WTC11 (cell line): ENCODE measurements around the gene ACBD3. TPM values are rescaled to one million over a fixed set of nuclear protein-coding genes. Genes with fewer than 3 reads are reported as not detected.

ENCODE experiments used
- ATAC-seq: fragments of 200-7000 bp; cut with Tn5 transposase; 2 replicates; pipeline ENCODE4 v1.10.0; 2021; ENCODE audit warnings: mild to moderate bottlenecking, moderate library complexity
- CTCF ChIA-PET: fragments of 300-600 bp; sonication (Branson Sonifier 250); formaldehyde crosslinking; loops from one replicate; lab custom pipeline; 2021; ENCODE audit warnings: antibody characterized with exemption; lab: Charles Lee
- POLR2A ChIA-PET: fragments of 350-600 bp; sonication (Branson Sonifier 250); formaldehyde crosslinking; loops from one replicate; lab custom pipeline; 2021; ENCODE audit warnings: antibody characterized with exemption; lab: Charles Lee
- DNase-seq: peaks from one replicate; pipeline ENCODE4 v3.0.0; 2021; ENCODE audit warnings: low spot score
- H3K27ac Mint-ChIP-seq: 2 replicates; pipeline ENCODE4 v1.8.0; 2021; ENCODE audit warnings: mixed read lengths
- H3K27me3 Mint-ChIP-seq: 2 replicates; pipeline ENCODE4 v1.8.0; 2021; ENCODE audit warnings: low read depth, mild to moderate bottlenecking, moderate library complexity, mixed read lengths
- H3K36me3 Mint-ChIP-seq: 2 replicates; pipeline ENCODE4 v1.8.0; 2021; ENCODE audit warnings: mixed read lengths
- H3K4me1 Mint-ChIP-seq: 2 replicates; pipeline ENCODE4 v1.8.0; 2022; ENCODE audit warnings: mixed read lengths
- H3K4me3 Mint-ChIP-seq: 2 replicates; pipeline ENCODE4 v1.8.0; 2021; ENCODE audit warnings: mild to moderate bottlenecking, moderate library complexity, mixed read lengths
- H3K9me3 Mint-ChIP-seq: 2 replicates; pipeline ENCODE4 v1.8.0; 2021; ENCODE audit warnings: mixed read lengths
- ELF4 ChIP-seq: sonication (generic); formaldehyde crosslinking; IDR thresholded peaks from 2 replicates; pipeline ENCODE4 v1.8.1; 2022; ENCODE audit warnings: low read depth, mild to moderate bottlenecking, moderate library complexity, missing genetic modification reagents
- HMGA2 ChIP-seq: fragments of 250-450 bp; sonication (Bioruptor Pico); IDR thresholded peaks from 2 replicates; pipeline ENCODE4 v1.4.0; 2021; ENCODE audit warnings: mild to moderate bottlenecking, moderate library complexity
- MXD4 ChIP-seq: fragments of 250-450 bp; sonication (Bioruptor Pico); IDR thresholded peaks from 2 replicates; pipeline ENCODE4 v1.8.0; 2021; ENCODE audit warnings: mild to moderate bottlenecking, moderate library complexity, borderline replicate concordance
- MYBL2 ChIP-seq: sonication (generic); formaldehyde crosslinking; IDR thresholded peaks from 2 replicates; pipeline ENCODE4 v1.8.1; 2023; ENCODE audit warnings: mild to moderate bottlenecking, moderate library complexity, missing genetic modification reagents
- NFE2L1 ChIP-seq: sonication (generic); formaldehyde crosslinking; IDR thresholded peaks from 2 replicates; pipeline ENCODE4 v1.8.1; 2023; ENCODE audit warnings: missing genetic modification reagents
- RELA ChIP-seq: sonication (generic); formaldehyde crosslinking; IDR thresholded peaks from 2 replicates; pipeline ENCODE4 v1.8.1; 2022; ENCODE audit warnings: missing genetic modification reagents, mild to moderate bottlenecking, borderline replicate concordance
- SMAD3 ChIP-seq: sonication (generic); formaldehyde crosslinking; IDR thresholded peaks from 2 replicates; pipeline ENCODE4 v1.8.0; 2022; ENCODE audit warnings: missing genetic modification reagents, mild to moderate bottlenecking, borderline replicate concordance
- SMAD4 ChIP-seq: sonication (generic); formaldehyde crosslinking; IDR thresholded peaks from 2 replicates; pipeline ENCODE4 v1.8.0; 2022; ENCODE audit warnings: mild to moderate bottlenecking, missing genetic modification reagents
- TCF7 ChIP-seq: sonication (generic); formaldehyde crosslinking; IDR thresholded peaks from 2 replicates; pipeline ENCODE4 v1.8.0; 2022; ENCODE audit warnings: mild to moderate bottlenecking, low read depth, missing genetic modification reagents, moderate library complexity
- TEAD1 ChIP-seq: sonication (generic); formaldehyde crosslinking; IDR thresholded peaks from 2 replicates; pipeline ENCODE4 v1.8.0; 2022; ENCODE audit warnings: mild to moderate bottlenecking, missing genetic modification reagents
- ZNF232 ChIP-seq: sonication (generic); formaldehyde crosslinking; IDR thresholded peaks from 2 replicates; pipeline ENCODE4 v1.8.0; 2022; ENCODE audit warnings: mild to moderate bottlenecking, missing genetic modification reagents
- total RNA-seq: library from RNA; stranded (reverse); gene quantifications from 3 replicates; pipeline ENCODE4 v1.2.3, GENCODE V29; 2021
- TF ChIP-seq, protein P1 (sequence below): fragments of 250-450 bp; sonication (Bioruptor Pico); IDR thresholded peaks from 2 replicates; pipeline ENCODE4 v1.9.0; 2021; ENCODE audit warnings: mild to moderate bottlenecking
- TF ChIP-seq, protein P2 (sequence below): sonication (generic); formaldehyde crosslinking; IDR thresholded peaks from 2 replicates; pipeline ENCODE4 v1.8.1; 2022; ENCODE audit warnings: low read depth, missing genetic modification reagents, borderline replicate concordance
- TF ChIP-seq, protein P3 (sequence below): sonication (generic); formaldehyde crosslinking; IDR thresholded peaks from 2 replicates; pipeline ENCODE4 v1.8.1; 2022; ENCODE audit warnings: low read depth, mild to moderate bottlenecking, moderate library complexity, missing genetic modification reagents, borderline replicate concordance
- TF ChIP-seq, protein P4 (sequence below): sonication (generic); formaldehyde crosslinking; IDR thresholded peaks from 2 replicates; pipeline ENCODE4 v1.8.1; 2022; ENCODE audit warnings: mild to moderate bottlenecking, moderate library complexity, missing genetic modification reagents
- TF ChIP-seq, protein P5 (sequence below): sonication (generic); formaldehyde crosslinking; IDR thresholded peaks from 2 replicates; pipeline ENCODE4 v1.8.1; 2022; ENCODE audit warnings: missing genetic modification reagents, borderline replicate concordance

The ACBD3 gene
- total RNA-seq, 1 experiment from 2014 or later, result 38.9 TPM

DNA sequence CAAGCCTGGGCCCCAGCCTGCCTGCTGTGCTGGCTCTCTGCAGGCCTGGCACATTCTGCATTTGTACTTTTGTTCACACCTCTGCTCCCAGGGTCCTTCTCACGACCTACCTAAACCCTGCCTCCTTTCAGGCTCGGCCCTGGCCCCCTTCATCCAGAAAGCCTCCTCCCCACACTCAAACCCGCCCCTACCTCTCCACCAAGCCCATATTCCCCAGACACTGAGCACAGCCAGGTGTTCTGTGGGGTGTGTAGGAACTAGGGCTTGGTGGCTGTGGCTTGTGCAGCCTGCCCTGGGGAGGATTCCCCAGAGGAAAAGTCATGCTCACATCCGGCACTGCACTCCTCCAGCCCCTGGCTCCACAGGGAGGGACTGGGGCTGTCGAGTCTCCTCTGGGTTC lies 28.7 kb upstream of the ACBD3 start:
- peak; percentile 59 for ATAC-seq
- POLR2A ChIA-PET, result no interaction called here
- Mint-ChIP-seq H3K4me3 (no peak overlapping the region), H3K4me1 (peaks cover 60% of the 10 kb centered on the region), H3K9me3 (no peaks in the 10 kb centered on the region), H3K36me3 (no peaks in the 10 kb centered on the region), H3K27ac (peak overlapping the region; percentile 40), H3K27me3 (peaks cover 4% of the 10 kb centered on the region)
- DNase-seq, result no peak
- TF ChIP-seq, protein P1, sequence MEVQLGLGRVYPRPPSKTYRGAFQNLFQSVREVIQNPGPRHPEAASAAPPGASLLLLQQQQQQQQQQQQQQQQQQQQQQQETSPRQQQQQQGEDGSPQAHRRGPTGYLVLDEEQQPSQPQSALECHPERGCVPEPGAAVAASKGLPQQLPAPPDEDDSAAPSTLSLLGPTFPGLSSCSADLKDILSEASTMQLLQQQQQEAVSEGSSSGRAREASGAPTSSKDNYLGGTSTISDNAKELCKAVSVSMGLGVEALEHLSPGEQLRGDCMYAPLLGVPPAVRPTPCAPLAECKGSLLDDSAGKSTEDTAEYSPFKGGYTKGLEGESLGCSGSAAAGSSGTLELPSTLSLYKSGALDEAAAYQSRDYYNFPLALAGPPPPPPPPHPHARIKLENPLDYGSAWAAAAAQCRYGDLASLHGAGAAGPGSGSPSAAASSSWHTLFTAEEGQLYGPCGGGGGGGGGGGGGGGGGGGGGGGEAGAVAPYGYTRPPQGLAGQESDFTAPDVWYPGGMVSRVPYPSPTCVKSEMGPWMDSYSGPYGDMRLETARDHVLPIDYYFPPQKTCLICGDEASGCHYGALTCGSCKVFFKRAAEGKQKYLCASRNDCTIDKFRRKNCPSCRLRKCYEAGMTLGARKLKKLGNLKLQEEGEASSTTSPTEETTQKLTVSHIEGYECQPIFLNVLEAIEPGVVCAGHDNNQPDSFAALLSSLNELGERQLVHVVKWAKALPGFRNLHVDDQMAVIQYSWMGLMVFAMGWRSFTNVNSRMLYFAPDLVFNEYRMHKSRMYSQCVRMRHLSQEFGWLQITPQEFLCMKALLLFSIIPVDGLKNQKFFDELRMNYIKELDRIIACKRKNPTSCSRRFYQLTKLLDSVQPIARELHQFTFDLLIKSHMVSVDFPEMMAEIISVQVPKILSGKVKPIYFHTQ (CRISPR knock-in tag), result no peak
- CTCF ChIA-PET, result interaction anchor here (1.0 to 2.1 kb wide), 4 partner anchors 9 to 90 kb away, joined by 3 to 11 read pairs (median 4); partner anchors contain the start of gene MIXL1

DNA sequence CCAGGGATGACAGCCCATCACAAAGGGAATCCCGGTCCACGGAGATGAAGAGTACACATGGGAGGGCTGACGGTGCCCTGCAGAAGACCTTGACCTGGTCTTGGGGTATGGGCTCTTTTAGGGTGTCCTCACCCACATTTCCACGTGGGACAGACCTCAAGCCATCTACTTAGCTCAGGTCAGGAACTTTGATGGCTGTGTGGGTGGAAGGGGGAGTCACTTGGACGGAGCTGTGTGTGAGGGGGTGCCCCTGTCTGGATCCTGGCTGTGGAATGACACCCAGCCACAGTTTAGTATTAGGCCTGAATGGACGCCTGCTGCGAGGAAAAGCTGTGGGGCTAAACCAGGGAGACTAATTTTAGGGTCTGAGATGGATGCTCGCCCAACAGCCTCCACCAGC lies 26.0 kb upstream of the ACBD3 start:
- Mint-ChIP-seq H3K27me3 (peaks cover 4% of the 10 kb centered on the region), H3K36me3 (no peaks in the 10 kb centered on the region), H3K4me3 (no peak overlapping the region), H3K4me1 (peaks cover 65% of the 10 kb centered on the region), H3K9me3 (no peaks in the 10 kb centered on the region), H3K27ac (no peak overlapping the region)
- ChIA-PET POLR2A (no interaction called here), CTCF (interaction anchor here (0.9 to 4.0 kb wide), 3 partner anchors 15 to 89 kb away, joined by 4 to 17 read pairs (median 5); no protein-coding TSS in a partner anchor)
- ATAC-seq, result no peak
- TF ChIP-seq, protein P2, sequence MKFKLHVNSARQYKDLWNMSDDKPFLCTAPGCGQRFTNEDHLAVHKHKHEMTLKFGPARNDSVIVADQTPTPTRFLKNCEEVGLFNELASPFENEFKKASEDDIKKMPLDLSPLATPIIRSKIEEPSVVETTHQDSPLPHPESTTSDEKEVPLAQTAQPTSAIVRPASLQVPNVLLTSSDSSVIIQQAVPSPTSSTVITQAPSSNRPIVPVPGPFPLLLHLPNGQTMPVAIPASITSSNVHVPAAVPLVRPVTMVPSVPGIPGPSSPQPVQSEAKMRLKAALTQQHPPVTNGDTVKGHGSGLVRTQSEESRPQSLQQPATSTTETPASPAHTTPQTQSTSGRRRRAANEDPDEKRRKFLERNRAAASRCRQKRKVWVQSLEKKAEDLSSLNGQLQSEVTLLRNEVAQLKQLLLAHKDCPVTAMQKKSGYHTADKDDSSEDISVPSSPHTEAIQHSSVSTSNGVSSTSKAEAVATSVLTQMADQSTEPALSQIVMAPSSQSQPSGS, result no peak
- TF ChIP-seq ELF4 (CRISPR knock-in tag), result no peak
- TF ChIP-seq, protein P3, sequence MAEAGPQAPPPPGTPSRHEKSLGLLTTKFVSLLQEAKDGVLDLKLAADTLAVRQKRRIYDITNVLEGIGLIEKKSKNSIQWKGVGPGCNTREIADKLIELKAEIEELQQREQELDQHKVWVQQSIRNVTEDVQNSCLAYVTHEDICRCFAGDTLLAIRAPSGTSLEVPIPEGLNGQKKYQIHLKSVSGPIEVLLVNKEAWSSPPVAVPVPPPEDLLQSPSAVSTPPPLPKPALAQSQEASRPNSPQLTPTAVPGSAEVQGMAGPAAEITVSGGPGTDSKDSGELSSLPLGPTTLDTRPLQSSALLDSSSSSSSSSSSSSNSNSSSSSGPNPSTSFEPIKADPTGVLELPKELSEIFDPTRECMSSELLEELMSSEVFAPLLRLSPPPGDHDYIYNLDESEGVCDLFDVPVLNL (CRISPR knock-in tag), result no peak
- TF ChIP-seq MXD4 (CRISPR knock-in tag), result no peak
- no peak for TF ChIP-seq TEAD1 (CRISPR knock-in tag)
- no peak for TF ChIP-seq TCF7 (CRISPR knock-in tag)
- no peak for TF ChIP-seq SMAD3
- no peak for TF ChIP-seq RELA (CRISPR knock-in tag)
- DNase-seq, result no peak

DNA sequence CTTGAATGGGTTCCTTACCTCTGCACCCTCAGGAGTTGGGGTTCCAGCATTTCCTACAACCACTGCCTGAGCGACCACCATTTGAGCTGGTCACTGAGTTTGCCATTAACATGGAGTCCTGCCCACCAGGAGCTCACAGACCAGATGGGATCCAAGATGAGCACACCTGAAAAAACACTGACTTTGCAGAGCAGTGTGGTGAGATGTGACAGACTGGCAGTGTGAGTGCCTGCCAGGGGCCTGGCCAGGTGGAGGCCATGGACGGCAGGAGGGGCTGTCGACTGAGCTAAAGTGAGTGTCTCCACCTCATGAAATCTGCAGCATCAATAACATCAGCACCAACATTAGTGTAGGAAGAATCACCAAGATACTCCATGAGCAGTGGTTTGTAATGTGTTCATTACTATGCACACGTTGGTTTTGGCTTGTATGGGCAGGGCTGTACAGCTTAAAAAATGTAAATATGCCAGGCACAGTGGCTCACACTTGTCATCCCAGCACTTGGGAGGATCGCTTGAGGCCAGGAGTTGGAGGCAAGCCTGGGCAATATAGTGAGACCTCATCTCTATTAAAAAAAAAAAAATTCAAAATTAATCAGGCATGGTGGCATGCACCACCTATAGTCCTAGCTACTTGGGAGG lies 24.8 kb upstream of the ACBD3 start:
- no peak overlapping the region for H3K4me3 Mint-ChIP-seq
- DNase-seq, result no peak
- TF ChIP-seq ZNF232 (CRISPR knock-in tag), result no peak
- TF ChIP-seq TEAD1 (CRISPR knock-in tag), result no peak
- TF ChIP-seq, protein P4, sequence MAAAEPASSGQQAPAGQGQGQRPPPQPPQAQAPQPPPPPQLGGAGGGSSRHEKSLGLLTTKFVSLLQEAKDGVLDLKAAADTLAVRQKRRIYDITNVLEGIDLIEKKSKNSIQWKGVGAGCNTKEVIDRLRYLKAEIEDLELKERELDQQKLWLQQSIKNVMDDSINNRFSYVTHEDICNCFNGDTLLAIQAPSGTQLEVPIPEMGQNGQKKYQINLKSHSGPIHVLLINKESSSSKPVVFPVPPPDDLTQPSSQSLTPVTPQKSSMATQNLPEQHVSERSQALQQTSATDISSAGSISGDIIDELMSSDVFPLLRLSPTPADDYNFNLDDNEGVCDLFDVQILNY, result no peak
- TF ChIP-seq SMAD4 (CRISPR knock-in tag), result no peak
- no peak for TF ChIP-seq MXD4 (CRISPR knock-in tag)
- no peak for TF ChIP-seq MYBL2 (CRISPR knock-in tag)
- TF ChIP-seq NFE2L1 (CRISPR knock-in tag), result no peak
- TF ChIP-seq, protein P1 (CRISPR knock-in tag), result no peak
- TF ChIP-seq, protein P5, sequence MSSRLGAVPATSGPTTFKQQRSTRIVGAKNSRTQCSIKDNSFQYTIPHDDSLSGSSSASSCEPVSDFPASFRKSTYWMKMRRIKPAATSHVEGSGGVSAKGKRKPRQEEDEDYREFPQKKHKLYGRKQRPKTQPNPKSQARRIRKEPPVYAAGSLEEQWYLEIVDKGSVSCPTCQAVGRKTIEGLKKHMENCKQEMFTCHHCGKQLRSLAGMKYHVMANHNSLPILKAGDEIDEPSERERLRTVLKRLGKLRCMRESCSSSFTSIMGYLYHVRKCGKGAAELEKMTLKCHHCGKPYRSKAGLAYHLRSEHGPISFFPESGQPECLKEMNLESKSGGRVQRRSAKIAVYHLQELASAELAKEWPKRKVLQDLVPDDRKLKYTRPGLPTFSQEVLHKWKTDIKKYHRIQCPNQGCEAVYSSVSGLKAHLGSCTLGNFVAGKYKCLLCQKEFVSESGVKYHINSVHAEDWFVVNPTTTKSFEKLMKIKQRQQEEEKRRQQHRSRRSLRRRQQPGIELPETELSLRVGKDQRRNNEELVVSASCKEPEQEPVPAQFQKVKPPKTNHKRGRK (CRISPR knock-in tag), result no peak
- TF ChIP-seq HMGA2 (CRISPR knock-in tag), result no peak
- no peaks in the 10 kb centered on the region for H3K36me3 Mint-ChIP-seq
- no peak overlapping the region for H3K27ac Mint-ChIP-seq
- CTCF ChIA-PET, result interaction anchor here (1.0 to 4.0 kb wide), 6 partner anchors 10 to 246 kb away, joined by 3 to 17 read pairs (median 6); no protein-coding TSS in a partner anchor
- H3K4me1 Mint-ChIP-seq, result peaks cover 55% of the 10 kb centered on the region
- no peak for ATAC-seq
- no peaks in the 10 kb centered on the region; the same call in 1 of the 2 replicates for H3K9me3 Mint-ChIP-seq
- POLR2A ChIA-PET, result no interaction called here
- H3K27me3 Mint-ChIP-seq, result peaks cover 4% of the 10 kb centered on the region
